GM21825 (cell line): Measurements from ENCODE around the gene TRAF2.

ENCODE experiments used
- ATAC-seq: cut with Tn5 transposase; IDR thresholded peaks from one replicate; pipeline ENCODE4 v1.9.1; 2021; ENCODE audit warnings: mild to moderate bottlenecking, moderate library complexity; ENCODE audit not compliant: unreplicated experiment

The TRAF2 gene

DNA sequence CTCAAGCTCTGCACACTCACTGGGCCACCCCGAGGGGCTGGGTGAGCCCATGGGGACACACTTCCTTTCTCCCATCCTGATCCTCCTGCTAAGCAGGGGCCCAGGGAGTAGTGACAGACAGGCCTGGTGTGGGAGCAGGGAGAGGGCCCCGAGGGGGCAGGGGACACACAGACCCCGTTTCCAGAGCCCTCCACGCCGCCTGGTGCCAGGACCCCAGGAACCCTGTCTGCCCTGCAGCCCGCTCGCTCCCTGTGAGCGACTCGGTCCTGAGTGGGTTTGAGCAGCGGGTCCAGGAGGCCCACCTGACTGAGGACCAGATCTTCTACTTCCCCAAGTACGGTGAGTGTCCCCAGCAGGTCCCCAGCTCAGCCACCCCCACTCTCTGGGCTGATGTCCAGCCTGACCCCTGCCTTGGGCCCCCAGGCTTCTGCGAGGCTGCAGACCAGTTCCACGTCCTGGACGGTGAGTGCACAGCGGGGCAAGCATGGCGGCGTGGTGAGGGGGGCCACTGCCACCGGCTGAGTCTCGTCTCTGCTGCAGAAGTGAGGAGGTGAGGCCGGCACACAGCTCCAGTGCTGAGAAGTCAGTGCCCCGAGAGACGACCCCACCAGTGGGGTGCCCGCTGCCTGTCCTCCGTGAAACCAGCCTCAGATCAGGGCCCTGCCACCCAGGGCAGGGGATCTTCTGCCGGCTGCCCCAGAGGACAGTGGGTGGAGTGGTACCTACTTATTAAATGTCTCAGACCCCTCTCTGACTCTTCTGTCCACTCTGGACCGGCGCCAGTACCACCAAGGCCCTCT is 60.1 kb downstream of the TRAF2 start:
- ATAC-seq = no peak

DNA sequence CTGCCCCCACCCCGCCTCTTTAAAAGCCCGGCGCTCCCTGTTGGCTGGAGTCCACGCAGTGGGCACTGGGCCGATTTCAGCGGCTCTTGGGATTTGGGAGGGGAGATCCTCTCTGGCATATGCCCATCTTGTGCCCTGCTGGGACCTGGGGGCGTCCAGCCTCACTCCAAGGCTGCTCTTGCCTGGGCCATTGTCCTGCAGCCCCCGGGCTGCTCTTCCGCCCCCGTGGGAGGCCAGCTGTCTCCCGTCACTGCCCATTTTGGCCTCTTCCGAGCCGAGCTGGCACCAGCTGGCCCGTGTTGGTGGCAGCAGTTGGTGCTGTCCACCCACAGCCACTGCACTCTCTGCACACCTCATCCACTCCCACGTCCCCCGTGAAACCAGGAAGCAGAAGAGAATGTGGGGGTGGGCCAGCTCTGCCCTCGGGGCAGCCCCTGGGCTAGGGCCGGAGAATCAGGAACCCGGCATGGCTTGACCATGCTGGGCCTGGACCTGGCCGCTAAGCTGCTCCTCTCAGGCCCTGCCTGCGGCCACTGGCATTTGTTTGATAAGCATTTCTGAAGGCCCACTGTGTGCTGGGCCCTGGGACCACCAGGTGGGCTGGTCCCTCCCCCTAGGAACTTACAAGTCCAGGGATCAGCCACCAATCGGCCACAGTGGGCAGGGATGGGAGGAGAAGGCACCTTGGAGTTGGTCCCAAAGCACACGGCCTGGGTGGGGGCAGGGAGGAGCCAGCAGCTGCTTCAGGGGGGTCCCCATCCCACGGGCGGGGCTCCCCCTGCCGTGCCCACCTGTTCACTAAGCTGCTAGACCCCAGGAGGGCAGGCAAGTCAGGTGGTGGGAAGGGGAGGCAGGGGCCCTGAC is 60.9 kb downstream of the TRAF2 start:
- no peak for ATAC-seq

DNA sequence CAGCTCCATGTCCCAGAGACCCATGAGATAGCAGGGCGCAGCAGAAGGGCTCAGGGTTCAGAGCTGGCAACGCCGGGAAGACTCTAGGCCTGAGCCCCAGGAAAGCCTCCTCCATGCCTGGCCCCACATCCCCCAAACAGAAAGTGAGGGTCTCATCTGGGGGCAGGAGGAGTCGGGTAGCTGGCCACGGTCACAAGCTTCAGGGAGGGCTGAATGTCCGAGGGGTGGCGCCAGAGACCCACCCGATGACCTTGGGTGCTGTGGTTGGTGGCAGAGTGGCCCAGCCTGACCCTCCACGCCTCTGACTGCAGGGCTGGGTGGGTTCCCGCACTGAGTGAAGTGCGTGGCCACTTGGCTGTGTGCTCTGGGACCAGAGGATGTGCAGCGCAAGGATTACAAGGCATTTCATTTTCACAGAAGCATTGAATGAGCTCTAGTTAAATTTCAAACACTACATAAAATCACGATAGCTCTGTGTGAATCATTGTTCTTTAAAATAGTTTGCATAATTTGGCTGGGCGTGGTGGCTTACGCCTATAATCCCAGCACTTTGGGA is 61.7 kb downstream of the TRAF2 start:
- no peak for ATAC-seq

DNA sequence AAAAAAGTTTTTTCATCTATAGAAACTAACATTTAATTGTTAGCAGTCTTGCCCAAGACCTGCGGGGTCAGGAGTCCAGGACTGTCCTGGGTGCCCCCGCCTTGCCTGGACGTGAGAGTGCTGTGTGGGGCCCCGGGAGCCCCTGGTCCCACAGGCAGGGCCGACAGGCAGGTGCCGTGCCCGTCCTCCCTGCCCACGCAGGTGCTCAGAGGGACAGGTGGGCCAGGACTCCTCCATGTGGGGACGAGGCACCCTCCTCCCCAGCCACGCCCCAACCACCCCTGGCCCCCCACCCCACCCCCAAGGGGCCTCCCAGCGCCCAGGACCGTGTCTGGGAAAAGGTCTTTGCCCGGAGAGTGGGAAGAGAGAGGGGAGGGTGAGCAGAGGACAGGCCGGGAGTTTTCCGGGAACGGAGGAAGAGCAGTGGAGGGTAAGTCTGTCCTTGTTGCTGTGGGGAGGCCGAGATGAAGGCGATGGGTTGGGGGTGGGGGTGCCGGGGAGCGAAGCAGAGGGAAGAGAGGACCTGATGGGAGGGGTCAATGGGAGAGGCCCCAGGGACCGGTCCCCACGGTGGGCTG is 63.0 kb downstream of the TRAF2 start:
- ATAC-seq = no peak

DNA sequence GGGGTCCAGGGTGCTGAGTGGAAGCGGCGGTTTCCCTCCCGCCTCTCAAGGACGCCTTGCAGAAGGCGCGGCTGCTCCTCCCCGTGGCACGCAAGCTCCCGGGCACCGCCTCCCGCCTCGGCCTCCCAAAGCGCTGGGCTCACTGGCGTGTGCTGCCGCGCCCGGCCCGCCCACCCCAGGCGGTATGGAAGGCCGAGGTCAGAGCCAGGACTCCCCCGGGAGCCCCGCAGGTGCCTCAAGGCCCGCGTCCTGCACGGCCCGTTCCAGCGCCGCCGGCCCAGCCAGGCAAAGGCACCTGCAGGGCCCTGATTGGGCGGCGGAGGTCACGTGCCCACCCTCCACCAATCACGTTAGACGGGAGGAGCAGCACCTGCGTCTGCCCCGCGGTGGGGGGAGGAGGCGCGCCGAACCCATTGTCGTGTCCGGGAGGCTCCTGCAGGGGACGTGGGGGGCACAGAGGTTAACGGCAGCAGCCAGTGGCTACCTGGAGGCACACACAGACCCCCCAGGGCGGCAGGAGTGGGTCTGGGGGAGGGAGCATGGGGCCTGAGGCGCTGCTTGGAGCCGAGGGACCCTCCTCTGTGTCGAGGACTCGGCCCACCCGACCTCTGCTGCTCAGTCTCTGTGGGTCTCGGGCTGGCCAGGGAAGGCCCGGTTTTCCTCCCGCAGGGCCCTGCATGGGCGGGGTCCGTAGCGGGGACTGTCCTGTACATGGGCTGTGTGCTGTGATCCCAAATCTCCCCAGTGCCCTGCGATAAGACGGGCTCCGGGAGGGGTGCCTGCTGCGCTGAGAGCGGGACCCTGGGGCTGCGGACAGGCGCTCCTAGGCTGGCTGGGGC is 63.7 kb downstream of the TRAF2 start:
- ATAC-seq = peak; percentile 72

DNA sequence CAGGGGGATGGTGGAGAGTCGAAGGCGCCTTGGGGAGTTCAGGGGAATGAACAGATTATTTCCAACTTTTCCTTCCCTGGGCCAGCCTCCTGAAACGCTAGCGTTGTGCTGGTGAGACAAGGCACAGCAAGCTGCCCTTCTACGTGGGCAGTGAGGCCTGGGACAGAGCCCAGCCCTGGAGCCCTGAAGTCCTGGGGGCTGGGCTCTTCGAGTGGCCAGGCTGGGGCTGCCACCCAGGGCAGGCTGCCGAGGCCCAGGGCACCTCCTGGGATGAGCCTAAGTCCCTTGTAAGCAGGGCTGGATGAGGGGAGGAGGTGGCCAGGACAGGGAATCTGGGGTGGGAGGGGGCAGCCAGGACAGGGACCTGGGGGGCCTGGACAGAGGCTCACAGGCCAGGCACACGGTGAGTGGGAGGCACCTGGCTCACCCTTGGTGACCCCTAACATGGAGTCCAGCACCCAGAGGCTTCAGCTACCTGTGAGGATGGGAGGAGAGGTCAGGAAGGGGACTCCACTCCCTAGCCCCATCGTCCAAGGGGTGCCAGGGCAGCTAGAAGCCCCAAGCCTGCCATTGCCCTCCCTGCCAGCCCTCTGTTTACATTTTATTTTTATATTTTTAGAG is 64.5 kb downstream of the TRAF2 start:
- no peak for ATAC-seq

DNA sequence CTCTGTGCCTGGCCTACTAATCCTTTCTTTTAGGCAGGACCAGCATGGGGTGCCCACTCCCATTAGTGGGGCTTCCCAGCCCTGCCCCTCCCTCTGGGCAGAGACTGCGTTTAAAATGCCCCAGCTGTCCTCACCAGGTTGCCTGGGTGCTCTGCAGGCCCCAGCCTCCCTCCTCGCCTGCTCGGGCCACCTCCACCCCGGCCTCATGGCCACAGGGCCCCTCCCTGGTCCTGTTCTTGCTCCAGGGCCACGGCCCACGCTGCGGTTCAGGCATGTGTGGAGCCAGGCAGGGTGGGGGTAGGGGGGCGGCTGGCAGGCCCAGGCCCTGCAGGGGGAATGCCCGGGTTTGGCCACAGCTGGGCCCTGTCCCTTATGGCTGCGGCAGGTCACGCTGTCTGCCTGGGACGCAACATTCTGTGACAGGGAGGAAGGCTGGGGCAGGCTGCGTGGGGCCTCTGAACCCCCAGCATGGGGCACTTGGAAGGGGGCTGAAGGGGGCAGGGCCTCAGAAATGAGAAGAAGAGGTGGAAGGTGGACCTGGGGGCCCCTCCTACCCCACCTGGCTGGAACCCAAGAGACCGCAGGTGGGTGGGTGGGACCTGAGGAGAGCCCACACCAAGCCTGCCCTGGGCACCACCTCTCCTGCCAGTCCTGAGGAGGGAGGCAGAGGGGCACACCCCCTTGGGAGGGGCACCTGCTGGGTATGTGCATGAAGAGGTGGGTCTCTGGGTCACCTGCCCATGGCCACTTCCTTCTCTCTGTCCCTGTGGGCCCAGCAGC is 65.4 kb downstream of the TRAF2 start, which contains the start of gene LCN12:
Gene LCN12 (plus strand): TSS at position 733 of the 780 bp plus-strand sequence. CDS start 55 bp downstream, outside the sequence.
- no peak for ATAC-seq

DNA sequence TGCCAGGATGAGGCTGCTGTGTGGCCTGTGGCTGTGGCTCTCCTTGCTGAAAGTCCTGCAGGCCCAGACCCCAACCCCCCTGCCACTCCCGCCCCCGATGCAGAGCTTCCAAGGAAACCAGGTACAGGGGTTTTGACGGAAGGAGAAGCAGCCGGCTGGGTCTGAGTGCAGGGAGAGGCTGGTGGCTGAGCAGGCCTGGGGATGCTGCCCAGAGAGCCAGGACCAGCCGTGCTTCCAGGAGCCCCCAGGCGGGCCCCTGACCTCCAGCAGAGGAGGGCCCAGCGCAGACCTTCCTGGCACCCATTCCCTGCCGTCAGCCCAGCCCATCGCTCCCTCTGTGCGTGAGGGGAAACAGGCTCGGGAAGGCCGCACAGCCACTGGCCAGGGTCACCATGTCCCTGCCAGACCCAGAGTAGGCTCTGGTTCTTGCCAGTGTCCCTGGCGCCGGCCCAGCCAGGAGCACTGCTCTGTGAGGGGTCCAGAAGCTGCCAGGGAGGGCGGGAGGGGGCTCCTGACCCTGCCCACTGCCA is 66.1 kb downstream of the TRAF2 start:
- ATAC-seq = no peak

DNA sequence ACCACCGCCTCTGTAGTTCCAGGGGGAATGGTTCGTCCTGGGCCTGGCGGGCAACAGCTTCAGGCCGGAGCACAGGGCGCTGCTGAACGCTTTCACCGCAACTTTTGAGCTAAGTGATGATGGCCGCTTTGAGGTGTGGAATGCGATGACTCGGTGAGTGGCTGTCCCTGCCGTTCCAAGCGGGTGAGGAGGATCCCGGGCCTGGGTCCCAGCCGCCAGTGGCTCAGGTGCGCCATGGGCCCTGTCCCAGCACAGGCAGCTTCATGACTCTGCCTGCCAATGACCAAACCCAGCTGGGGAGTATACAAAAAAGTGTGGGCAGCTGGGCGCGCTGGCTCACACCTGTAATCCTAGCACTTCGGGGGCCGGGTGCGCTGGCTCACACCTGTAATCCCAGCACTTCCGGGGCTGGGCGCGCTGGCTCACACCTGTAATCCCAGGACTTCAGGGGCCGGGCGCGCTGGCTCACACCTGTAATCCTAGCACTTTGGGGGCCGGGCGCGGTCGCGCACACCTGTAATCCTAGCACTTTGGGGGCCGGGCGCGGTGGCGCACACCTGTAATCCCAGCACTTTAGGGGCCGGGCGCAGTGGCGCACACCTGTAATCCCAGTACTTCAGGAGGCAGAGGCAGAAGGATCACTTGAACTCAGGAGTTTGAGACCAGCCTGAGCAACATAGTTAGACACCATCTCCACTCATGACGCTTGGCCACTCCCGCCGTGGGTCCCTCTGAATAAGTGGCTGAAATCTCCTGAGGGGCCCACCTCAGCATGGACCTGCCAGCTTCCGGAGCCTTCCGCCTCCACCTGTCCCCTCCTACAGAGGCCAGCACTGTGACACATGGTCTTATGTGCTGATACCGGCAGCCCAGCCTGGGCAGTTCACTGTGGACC is 66.8 kb downstream of the TRAF2 start:
- no peak for ATAC-seq

DNA sequence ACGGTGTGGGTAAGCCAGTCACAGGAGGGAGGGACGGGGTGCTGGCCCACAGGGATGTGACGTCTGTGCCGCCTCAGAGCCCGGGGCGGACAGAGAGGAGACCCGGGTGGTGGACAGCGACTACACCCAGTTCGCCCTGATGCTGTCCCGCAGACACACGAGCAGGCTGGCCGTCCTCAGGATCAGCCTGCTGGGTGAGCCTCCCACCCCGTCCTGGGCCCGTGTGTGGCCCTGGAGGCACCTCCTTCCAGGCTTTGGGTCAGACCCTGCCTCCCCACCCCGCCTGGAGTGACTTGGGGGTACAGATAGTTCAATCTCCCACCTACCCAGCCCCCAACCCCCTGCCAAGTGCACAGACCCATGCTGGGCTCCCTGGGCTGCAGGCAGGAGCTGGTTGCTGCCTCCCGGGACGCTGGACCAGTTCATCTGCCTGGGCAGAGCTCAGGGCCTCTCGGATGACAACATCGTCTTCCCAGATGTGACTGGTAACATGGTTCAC is 67.5 kb downstream of the TRAF2 start:
- no peak for ATAC-seq

DNA sequence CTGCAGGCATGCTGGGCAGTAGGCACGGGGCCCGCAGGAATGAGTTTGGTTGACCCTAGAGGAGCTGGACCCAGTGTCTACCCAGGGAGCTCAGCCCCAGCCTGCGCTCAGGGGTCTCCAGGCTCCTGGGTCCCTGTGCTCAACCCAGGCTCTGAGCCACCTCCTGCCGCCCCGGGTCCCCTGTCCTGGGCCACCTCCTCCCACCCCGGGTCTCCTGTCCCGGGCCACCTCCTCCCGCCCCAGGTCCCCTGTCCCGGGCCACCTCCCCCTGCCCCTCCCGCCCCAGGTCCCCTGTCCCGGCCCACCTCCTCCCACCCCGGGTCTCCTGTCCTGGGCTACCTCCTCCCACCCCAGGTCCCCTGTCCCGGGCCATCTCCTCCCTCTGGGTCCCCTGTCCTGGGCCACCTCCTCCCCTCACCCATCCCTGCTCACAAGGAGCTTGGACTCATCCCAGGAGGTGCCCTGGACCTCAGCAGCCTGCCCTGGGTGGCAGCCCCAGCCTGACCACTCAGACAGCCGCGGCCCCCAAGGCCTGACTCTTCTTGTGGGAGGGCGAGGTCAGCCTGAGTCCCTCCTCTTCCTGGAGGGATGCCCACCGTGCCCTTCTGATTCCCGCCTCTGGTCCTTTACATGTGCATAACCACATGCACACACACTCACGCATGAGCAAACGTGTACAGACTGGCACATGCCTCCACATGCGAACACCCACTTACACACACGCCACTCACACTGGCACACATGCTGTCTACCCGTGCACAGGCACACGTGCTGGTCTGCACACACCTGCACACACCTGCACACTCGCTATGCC is 68.2 kb downstream of the TRAF2 start:
- ATAC-seq = no peak

DNA sequence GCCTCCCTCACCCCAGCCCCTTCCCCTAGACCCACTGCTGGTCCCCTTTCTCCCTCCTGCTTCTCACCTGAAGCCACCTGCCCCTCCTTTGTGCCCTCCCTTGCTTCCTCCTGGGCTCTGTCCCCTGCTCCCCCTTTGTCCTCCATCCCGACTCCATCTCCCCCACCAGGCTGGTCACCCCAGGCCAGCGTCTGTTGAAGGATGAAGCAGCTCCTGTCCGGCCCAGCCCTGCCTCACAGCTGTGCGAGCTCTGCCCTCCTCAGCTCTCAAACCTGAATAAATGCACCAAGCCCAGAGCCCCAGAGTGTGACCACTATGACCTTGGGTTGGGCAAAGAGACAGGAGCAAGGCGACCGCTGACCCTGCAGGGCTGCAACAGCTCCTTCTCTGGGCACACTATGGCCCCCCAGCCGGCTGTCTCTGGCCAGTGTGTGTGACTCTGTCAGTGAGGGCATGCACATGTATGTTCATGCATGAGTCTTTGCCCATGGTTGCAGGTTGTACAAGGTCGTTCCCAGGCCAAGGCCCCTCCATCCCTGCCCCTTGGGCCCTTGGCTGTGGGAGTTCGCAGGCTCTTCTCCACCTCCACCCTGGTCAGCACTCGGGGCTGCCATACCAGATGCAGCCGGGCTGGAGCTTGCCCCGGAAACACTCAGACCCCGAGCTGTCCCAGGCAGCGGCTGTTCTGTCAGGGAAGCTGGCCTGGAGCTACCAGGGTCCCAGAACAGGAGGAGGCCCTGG is 69.1 kb downstream of the TRAF2 start:
- no peak for ATAC-seq

DNA sequence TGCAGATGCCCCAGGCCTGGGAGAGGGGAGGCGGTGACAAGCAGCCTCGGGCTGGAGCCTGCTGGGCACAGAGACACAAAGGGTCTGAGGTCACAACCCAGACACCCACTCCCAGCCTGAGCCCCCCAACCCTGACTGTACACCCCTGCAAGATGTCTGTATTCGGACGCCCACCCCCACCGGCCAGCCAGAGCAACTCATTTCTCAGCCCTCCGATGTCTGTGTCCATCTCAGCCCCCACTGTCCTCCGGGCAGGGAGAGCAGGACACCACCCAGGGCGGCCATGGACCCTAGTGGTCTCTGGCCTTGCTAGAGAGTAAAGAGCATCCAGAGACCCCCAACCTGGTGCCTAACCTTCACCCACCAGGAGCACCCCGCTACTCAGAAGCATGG is 69.6 kb downstream of the TRAF2 start:
- ATAC-seq = no peak

DNA sequence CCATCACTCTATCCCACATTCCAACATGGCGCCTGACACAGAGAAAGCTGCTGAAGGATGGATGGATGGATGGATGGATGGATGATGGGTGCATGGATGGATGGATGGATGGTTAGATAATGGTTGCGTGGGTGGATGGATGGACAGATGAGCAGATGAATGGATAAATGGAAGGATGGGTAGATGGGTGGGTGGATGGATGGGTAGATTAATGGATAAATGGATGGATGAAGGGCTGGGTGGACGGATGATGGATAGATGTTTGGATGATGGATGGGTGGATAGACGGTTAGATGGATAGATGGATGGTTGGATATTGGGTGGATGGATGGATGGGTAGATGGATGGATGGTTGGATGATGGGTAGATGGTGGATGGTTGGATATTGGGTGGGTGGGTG is 70.3 kb downstream of the TRAF2 start:
- no peak for ATAC-seq

DNA sequence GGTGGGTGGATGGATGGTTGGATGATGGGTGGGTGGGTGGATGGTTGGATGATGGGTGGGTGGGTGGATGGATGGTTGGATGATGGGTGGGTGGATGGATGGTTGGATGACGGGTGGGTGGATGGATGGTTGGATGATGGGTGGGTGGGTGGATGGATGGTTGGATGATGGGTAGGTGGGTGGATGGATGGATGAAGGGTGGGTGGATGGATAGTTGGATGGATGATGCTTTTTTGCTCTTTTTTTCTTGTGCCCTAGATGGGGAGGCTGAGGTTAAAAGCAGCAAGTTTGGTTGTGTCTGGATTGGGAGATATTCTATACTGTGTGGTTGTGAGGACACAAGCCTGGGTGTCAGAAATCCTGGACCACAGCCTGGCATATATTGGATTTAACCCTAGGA is 71.1 kb downstream of the TRAF2 start:
- ATAC-seq = no peak

DNA sequence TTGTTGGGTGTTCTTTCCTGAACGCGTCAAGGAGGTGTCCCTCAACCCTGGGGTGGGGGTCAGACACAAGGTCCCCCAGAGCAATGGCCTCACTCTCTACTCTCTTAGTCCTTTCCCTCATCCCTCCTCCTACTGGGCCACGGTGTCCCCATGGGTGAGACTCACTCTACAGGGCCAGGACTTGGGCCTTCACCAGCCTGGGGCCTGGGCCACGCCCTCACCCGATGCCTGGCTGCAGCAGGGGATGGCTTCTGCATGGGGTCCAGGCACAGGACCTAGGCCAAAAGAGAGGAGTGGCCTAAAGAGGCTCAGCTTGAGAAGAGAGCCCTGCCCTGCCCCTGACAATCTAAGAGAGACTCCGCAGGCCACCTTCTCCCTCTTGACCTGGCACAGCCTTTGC is 71.6 kb downstream of the TRAF2 start:
- ATAC-seq = no peak
